ENCODE measurements around the gene HECTD4. TPM values are rescaled to one million over a fixed set of nuclear protein-coding genes. Genes with fewer than 3 reads are reported as not detected.

HECTD4 gene
- polyA plus RNA-seq, 1 donor from 2014 or later: 15.8 TPM

DNA sequence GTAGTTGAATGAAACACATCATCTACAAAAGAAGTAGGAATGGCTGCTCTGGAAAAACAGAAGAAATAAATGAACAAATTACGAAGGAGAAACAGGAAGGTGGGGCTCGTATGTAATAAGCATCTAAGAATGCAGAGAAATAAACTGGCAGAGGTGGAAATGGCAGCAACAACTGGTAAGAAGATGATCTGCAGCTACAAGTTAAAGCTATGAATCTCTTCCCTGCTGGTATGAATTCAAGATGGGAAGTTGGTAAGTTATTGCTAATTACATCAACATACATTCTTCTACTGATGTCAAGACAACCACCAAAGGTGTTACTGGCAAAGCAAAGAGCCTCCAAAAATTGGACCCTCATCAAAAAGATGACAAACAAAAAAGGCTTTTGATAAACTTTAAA lies 59.8 kb downstream of the HECTD4 start:
- Histone ChIP-seq H3K9me3 (ENCODE audit: low read length) (no peaks in the 10 kb centered on the region), H3K27me3 (ENCODE audit: insufficient read depth, low read depth, low read length) (no peaks in the 10 kb centered on the region), H3K9ac (ENCODE audit: low read length) (no peak overlapping the region), H3K27ac (ENCODE audit: low read length) (no peak overlapping the region), H4K20me1 (ENCODE audit: insufficient read depth) (no peaks in the 10 kb centered on the region), H2AFZ (ENCODE audit: low read depth, low read length) (no peak overlapping the region), H3K79me2 (replicated peaks; ENCODE audit: insufficient read depth, low read length) (peaks cover 4% of the 10 kb centered on the region), H3K4me2 (ENCODE audit: low read length) (no peak overlapping the region), H3F3A (ENCODE audit: insufficient read depth, low read length, poor library complexity, severe bottlenecking) (no peaks in the 10 kb centered on the region), H3K36me3 (ENCODE audit: insufficient read depth, low read length) (no peaks in the 10 kb centered on the region), H3K4me3 (ENCODE audit: low read length) (no peak overlapping the region), H3K9me2 (ENCODE audit: insufficient read depth, low read length) (no peaks in the 10 kb centered on the region)
- no peak for TF ChIP-seq TAF1 (IDR thresholded peaks at IDR 0.05; ENCODE audit: low read depth)

DNA sequence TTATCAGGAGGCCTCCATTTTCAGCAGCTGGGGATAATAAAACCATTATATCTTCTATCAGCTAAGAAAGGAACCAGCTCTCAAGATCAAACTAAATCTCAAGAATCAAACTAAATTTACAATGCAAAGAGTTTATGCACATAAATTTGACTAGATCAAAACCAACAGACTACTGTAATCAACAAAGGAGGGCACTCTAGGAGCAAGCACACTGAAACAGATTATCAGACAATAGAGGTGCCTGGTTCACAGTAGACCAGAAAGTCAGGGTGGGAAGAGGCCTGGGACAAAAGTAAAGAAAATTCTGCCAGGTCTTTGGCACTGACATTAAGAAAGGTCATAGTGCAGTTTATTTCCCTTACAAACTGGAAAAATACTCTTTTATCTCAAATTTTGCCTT lies 61.0 kb downstream of the HECTD4 start:
- Histone ChIP-seq H3K9ac (ENCODE audit: low read length) (no peak overlapping the region), H3F3A (ENCODE audit: insufficient read depth, low read length, poor library complexity, severe bottlenecking) (no peaks in the 10 kb centered on the region), H3K36me3 (ENCODE audit: insufficient read depth, low read length) (no peaks in the 10 kb centered on the region), H3K4me3 (ENCODE audit: low read length) (no peak overlapping the region), H3K9me3 (ENCODE audit: low read length) (no peaks in the 10 kb centered on the region), H3K27ac (ENCODE audit: low read length) (no peak overlapping the region), H3K9me2 (ENCODE audit: insufficient read depth, low read length) (no peaks in the 10 kb centered on the region), H3K27me3 (ENCODE audit: insufficient read depth, low read depth, low read length) (no peaks in the 10 kb centered on the region), H4K20me1 (ENCODE audit: insufficient read depth) (no peaks in the 10 kb centered on the region), H2AFZ (ENCODE audit: low read depth, low read length) (no peak overlapping the region), H3K4me2 (ENCODE audit: low read length) (no peak overlapping the region), H3K79me2 (replicated peaks; ENCODE audit: insufficient read depth, low read length) (peaks cover 4% of the 10 kb centered on the region)
- no peak for TF ChIP-seq TAF1 (IDR thresholded peaks at IDR 0.05; ENCODE audit: low read depth)
- TF ChIP-seq EP300 (conservative IDR thresholded peaks at IDR 0.05; ENCODE audit: poor library complexity, severe bottlenecking): no peak
- no peak for TF ChIP-seq SMC3 (conservative IDR thresholded peaks at IDR 0.05; ENCODE audit: poor library complexity)
- TF ChIP-seq, protein P1, sequence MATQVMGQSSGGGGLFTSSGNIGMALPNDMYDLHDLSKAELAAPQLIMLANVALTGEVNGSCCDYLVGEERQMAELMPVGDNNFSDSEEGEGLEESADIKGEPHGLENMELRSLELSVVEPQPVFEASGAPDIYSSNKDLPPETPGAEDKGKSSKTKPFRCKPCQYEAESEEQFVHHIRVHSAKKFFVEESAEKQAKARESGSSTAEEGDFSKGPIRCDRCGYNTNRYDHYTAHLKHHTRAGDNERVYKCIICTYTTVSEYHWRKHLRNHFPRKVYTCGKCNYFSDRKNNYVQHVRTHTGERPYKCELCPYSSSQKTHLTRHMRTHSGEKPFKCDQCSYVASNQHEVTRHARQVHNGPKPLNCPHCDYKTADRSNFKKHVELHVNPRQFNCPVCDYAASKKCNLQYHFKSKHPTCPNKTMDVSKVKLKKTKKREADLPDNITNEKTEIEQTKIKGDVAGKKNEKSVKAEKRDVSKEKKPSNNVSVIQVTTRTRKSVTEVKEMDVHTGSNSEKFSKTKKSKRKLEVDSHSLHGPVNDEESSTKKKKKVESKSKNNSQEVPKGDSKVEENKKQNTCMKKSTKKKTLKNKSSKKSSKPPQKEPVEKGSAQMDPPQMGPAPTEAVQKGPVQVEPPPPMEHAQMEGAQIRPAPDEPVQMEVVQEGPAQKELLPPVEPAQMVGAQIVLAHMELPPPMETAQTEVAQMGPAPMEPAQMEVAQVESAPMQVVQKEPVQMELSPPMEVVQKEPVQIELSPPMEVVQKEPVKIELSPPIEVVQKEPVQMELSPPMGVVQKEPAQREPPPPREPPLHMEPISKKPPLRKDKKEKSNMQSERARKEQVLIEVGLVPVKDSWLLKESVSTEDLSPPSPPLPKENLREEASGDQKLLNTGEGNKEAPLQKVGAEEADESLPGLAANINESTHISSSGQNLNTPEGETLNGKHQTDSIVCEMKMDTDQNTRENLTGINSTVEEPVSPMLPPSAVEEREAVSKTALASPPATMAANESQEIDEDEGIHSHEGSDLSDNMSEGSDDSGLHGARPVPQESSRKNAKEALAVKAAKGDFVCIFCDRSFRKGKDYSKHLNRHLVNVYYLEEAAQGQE (IDR thresholded peaks at IDR 0.05; ENCODE audit: borderline replicate concordance): no peak

DNA sequence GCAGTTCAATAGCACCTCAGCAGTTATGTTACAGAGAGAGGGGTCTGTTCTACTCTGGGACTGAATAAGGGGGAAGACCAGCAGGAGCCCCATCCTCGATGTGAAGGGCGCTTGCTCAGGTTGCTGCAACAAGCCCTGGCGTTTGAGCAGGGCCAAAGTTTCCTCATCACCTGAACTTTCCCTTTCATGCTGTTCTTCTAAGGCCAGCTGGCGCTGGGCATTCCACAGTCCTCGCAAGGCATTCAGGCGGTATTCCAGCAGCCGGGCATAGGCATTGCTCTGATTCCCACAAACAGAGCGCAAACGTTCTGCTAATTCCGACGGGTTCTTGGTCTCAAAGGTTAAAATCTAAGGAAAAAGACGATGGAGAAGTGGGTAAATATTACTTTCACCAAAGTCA lies 62.8 kb downstream of the HECTD4 start:
- no peaks in the 10 kb centered on the region for H3F3A ChIP-seq (ENCODE audit: insufficient read depth, low read length, poor library complexity, severe bottlenecking)
- no peaks in the 10 kb centered on the region for H3K9me3 ChIP-seq (ENCODE audit: low read length)
- no peak overlapping the region for H2AFZ ChIP-seq (ENCODE audit: low read depth, low read length)
- H3K9ac ChIP-seq (ENCODE audit: low read length): no peak overlapping the region
- no peak overlapping the region for H3K4me2 ChIP-seq (ENCODE audit: low read length)
- peaks cover 6% of the 10 kb centered on the region for H3K79me2 ChIP-seq (replicated peaks; ENCODE audit: insufficient read depth, low read length)
- no peaks in the 10 kb centered on the region for H3K27me3 ChIP-seq (ENCODE audit: insufficient read depth, low read depth, low read length)
- H3K36me3 ChIP-seq (ENCODE audit: insufficient read depth, low read length): no peaks in the 10 kb centered on the region
- H3K4me3 ChIP-seq (ENCODE audit: low read length): no peak overlapping the region
- no peaks in the 10 kb centered on the region for H4K20me1 ChIP-seq (ENCODE audit: insufficient read depth)
- TF ChIP-seq RAD21 (conservative IDR thresholded peaks at IDR 0.05): no peak
- TF ChIP-seq EP300 (conservative IDR thresholded peaks at IDR 0.05; ENCODE audit: poor library complexity, severe bottlenecking): no peak
- TF ChIP-seq POLR2AphosphoS5 (IDR thresholded peaks at IDR 0.05): no peak
- TF ChIP-seq, protein P1 (IDR thresholded peaks at IDR 0.05; ENCODE audit: borderline replicate concordance): no peak
- TF ChIP-seq MXI1 (conservative IDR thresholded peaks at IDR 0.05; ENCODE audit: poor library complexity, severe bottlenecking): no peak
- TF ChIP-seq SMC3 (conservative IDR thresholded peaks at IDR 0.05; ENCODE audit: poor library complexity): no peak
- TF ChIP-seq, protein P2, sequence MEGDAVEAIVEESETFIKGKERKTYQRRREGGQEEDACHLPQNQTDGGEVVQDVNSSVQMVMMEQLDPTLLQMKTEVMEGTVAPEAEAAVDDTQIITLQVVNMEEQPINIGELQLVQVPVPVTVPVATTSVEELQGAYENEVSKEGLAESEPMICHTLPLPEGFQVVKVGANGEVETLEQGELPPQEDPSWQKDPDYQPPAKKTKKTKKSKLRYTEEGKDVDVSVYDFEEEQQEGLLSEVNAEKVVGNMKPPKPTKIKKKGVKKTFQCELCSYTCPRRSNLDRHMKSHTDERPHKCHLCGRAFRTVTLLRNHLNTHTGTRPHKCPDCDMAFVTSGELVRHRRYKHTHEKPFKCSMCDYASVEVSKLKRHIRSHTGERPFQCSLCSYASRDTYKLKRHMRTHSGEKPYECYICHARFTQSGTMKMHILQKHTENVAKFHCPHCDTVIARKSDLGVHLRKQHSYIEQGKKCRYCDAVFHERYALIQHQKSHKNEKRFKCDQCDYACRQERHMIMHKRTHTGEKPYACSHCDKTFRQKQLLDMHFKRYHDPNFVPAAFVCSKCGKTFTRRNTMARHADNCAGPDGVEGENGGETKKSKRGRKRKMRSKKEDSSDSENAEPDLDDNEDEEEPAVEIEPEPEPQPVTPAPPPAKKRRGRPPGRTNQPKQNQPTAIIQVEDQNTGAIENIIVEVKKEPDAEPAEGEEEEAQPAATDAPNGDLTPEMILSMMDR (IDR thresholded peaks at IDR 0.05; ENCODE audit: poor library complexity, severe bottlenecking): no peak
- TF ChIP-seq TAF1 (IDR thresholded peaks at IDR 0.05; ENCODE audit: low read depth): no peak
- TF ChIP-seq EZH2 (IDR thresholded peaks at IDR 0.05; ENCODE audit: borderline replicate concordance, insufficient read depth, low read length, poor library complexity, severe bottlenecking): no peak
- H3K9me2 ChIP-seq (ENCODE audit: insufficient read depth, low read length): no peaks in the 10 kb centered on the region
- H3K27ac ChIP-seq (ENCODE audit: low read length): no peak overlapping the region

All from neural cell (in vitro differentiated cells).